SU-DHL-6 (cell line): Measurements from ENCODE around the gene JMJD6.

ENCODE experiments used
- H2AFZ ChIP-seq: fragments of 200-600 bp; sonication (generic); 2 replicates; pipeline ENCODE4 v1.6.1; 2014; ENCODE audit warnings: low read depth, mild to moderate bottlenecking, moderate library complexity, mixed read lengths, antibody characterized with exemption, low read length; ENCODE audit not compliant: severe bottlenecking
- H3F3A ChIP-seq: fragments of 200-600 bp; shearing (Covaris generic); 2 replicates; pipeline ENCODE4 v1.6.0; 2016; ENCODE audit warnings: antibody characterized with exemption, mild to moderate bottlenecking; ENCODE audit not compliant: insufficient read depth
- H3K27ac ChIP-seq: fragments of 200-600 bp; sonication (generic); 2 replicates; pipeline ENCODE4 v1.5.1; 2016; ENCODE audit warnings: low read depth, mild to moderate bottlenecking, low read length, moderate library complexity, mixed read lengths
- H3K27me3 ChIP-seq: fragments of 200-600 bp; sonication (generic), shearing (Covaris generic); 2 replicates; pipeline ENCODE4 v1.6.0; 2014; ENCODE audit warnings: mild to moderate bottlenecking, low read length
- H3K36me3 ChIP-seq: fragments of 200-600 bp; sonication (generic); 2 replicates; pipeline ENCODE4 v1.6.1; 2014; ENCODE audit warnings: mild to moderate bottlenecking, low read length, mixed read lengths
- H3K4me2 ChIP-seq: fragments of 300-600, 200-600 bp; shearing (Covaris generic), sonication (generic); 2 replicates; pipeline ENCODE4 v1.6.0; 2014; ENCODE audit warnings: low read length, low read depth, mild to moderate bottlenecking; ENCODE audit not compliant: poor library complexity, severe bottlenecking
- H3K4me3 ChIP-seq: fragments of 200-600 bp; sonication (generic); 2 replicates; pipeline ENCODE4 v1.5.1; 2014; ENCODE audit warnings: antibody characterized with exemption, low read length, mild to moderate bottlenecking, mixed read lengths; ENCODE audit not compliant: insufficient read depth, poor library complexity, severe bottlenecking
- H3K79me2 ChIP-seq: fragments of 200-600 bp; sonication (generic); 2 replicates; pipeline ENCODE4 v1.6.1; 2014; ENCODE audit warnings: mild to moderate bottlenecking, low read length, moderate library complexity; ENCODE audit not compliant: insufficient read depth
- H3K9ac ChIP-seq: fragments of 200-600 bp; sonication (generic); 2 replicates; pipeline ENCODE4 v1.7.0; 2014; ENCODE audit warnings: mild to moderate bottlenecking, low read length
- H3K9me2 ChIP-seq: fragments of 200-600 bp; sonication (generic); replicated peaks from 2 replicates; pipeline ENCODE4 v1.6.1; 2014; ENCODE audit warnings: low read length; ENCODE audit not compliant: insufficient read depth
- H3K9me3 ChIP-seq: fragments of 200-600 bp; sonication (generic); 2 replicates; pipeline ENCODE4 v1.6.1; 2014; ENCODE audit warnings: low read length, mixed read lengths; ENCODE audit not compliant: insufficient read depth
- H4K20me1 ChIP-seq: fragments of 200-600 bp; sonication (generic); 2 replicates; pipeline ENCODE4 v1.6.1; 2014; ENCODE audit warnings: low read depth, mild to moderate bottlenecking, antibody characterized with exemption, low read length, moderate library complexity, mixed read lengths
- CTCF ChIP-seq: fragments of 200-600 bp; sonication (generic); IDR thresholded peaks from one replicate; pipeline ENCODE4 v1.5.1; 2017; ENCODE audit warnings: antibody characterized with exemption, mild to moderate bottlenecking, low read length, moderate library complexity; ENCODE audit not compliant: insufficient read depth, poor library complexity, severe bottlenecking
- EZH2phosphoT487 ChIP-seq: fragments of 200-600 bp; sonication (generic), shearing (Covaris generic); conservative IDR thresholded peaks from 2 replicates; pipeline ENCODE4 v1.6.1; 2018; ENCODE audit warnings: mild to moderate bottlenecking, antibody characterized with exemption, low read length, moderate library complexity, mixed read lengths

The JMJD6 gene

GRCh38 chr17:76753061-76753961 is 26.9 kb upstream of the JMJD6 start:
- Histone ChIP-seq H3K4me2 (no peak overlapping the region), H3K4me3 (no peak overlapping the region), H3K36me3 (no peaks in the 10 kb centered on the region; the same call in 1 of the 2 replicates), H3K9me3 (no peaks in the 10 kb centered on the region), H3F3A (no peaks in the 10 kb centered on the region), H4K20me1 (no peaks in the 10 kb centered on the region), H3K9me2 (no peaks in the 10 kb centered on the region), H3K27ac (no peak overlapping the region), H3K9ac (no peak overlapping the region), H3K79me2 (no peaks in the 10 kb centered on the region), H2AFZ (no peak overlapping the region), H3K27me3 (no peaks in the 10 kb centered on the region)
- TF ChIP-seq CTCF (no peak), EZH2phosphoT487 (no peak)

GRCh38 chr17:76752006-76752405 is 25.6 kb upstream of the JMJD6 start:
- H3K9me3 ChIP-seq: no peaks in the 10 kb centered on the region
- no peaks in the 10 kb centered on the region for H4K20me1 ChIP-seq
- H3K27ac ChIP-seq: no peak overlapping the region
- H3K4me2 ChIP-seq: no peak overlapping the region
- no peaks in the 10 kb centered on the region for H3K9me2 ChIP-seq
- H3K79me2 ChIP-seq: no peaks in the 10 kb centered on the region
- H3K27me3 ChIP-seq: no peaks in the 10 kb centered on the region
- no peaks in the 10 kb centered on the region for H3F3A ChIP-seq
- TF ChIP-seq CTCF: no peak
- no peak for TF ChIP-seq EZH2phosphoT487
- no peak overlapping the region for H3K9ac ChIP-seq
- no peak overlapping the region for H2AFZ ChIP-seq
- no peak overlapping the region for H3K4me3 ChIP-seq
- H3K36me3 ChIP-seq: no peaks in the 10 kb centered on the region; the same call in 1 of the 2 replicates

GRCh38 chr17:76751416-76751993 is 25.1 kb upstream of the JMJD6 start:
- Histone ChIP-seq H3K27me3 (no peaks in the 10 kb centered on the region), H3K36me3 (no peaks in the 10 kb centered on the region; the same call in 1 of the 2 replicates), H3K4me2 (no peak overlapping the region), H3K9ac (no peak overlapping the region), H3K79me2 (no peaks in the 10 kb centered on the region), H3K4me3 (no peak overlapping the region), H3K27ac (no peak overlapping the region), H3K9me2 (no peaks in the 10 kb centered on the region), H4K20me1 (no peaks in the 10 kb centered on the region), H2AFZ (no peak overlapping the region), H3K9me3 (no peaks in the 10 kb centered on the region), H3F3A (no peaks in the 10 kb centered on the region)
- TF ChIP-seq CTCF (no peak), EZH2phosphoT487 (no peak)
